ENCODE data around the gene PM20D1.
"Not testable (repeated sequence)": the region's sequence is repeated elsewhere in the genome, so short reads cannot be mapped to it uniquely, and the experiment has no call there.

DNA sequence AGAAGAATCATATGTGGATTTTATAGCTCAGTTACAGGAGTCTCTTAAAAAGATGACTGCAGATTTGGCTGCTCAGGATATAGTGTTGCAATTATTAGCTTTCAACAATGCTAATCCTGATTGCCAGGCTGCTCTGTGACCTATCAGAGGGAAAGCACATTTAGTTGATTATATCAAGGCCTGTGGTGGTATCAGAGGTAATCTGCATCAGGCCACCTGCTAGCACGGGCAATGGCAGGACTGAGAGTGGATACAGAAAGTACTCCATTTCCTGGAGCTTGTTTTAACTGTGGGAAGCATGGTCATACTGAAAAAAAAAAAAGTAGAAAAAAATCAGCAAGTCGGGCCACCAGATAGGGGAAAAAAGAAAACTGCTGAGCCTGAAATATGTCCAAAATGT, 42.2 kb upstream of the PM20D1 start:
- TF ChIP-seq SUZ12 (IDR thresholded peaks at IDR 0.05; ENCODE audit: extremely low read depth, insufficient read depth, insufficient read length); YY1 (IDR thresholded peaks at IDR 0.05; ENCODE audit: insufficient read depth, insufficient read length); ZNF274 (IDR thresholded peaks at IDR 0.05; ENCODE audit: low read depth, low read length): not testable (repeated sequence)

Measured in NT2/D1 (cell line).